ENCODE data around the gene TNFRSF6B.

The TNFRSF6B gene

GRCh38 chr20:63686492-63687321, 9.7 kb upstream of the TNFRSF6B start:
- peak; percentile 59 for DNase-seq

GRCh38 chr20:63687419-63688178, 8.9 kb upstream of the TNFRSF6B start:
- DNase-seq: no peak

GRCh38 chr20:63688228-63689045, 8.0 kb upstream of the TNFRSF6B start:
- DNase-seq: no peak

- no peak for DNase-seq
Measured at GRCh38 chr20:63689046-63690002, 7.1 kb upstream of the TNFRSF6B start.

- DNase-seq: no peak
Measured at GRCh38 chr20:63690003-63690897, 6.2 kb upstream of the TNFRSF6B start.

- DNase-seq: no peak
Measured at GRCh38 chr20:63690898-63691710, 5.3 kb upstream of the TNFRSF6B start.

GRCh38 chr20:63691711-63692435, 4.6 kb upstream of the TNFRSF6B start:
- no peak for DNase-seq

GRCh38 chr20:63692436-63693082, 3.9 kb upstream of the TNFRSF6B start:
- no peak for DNase-seq

- no peak for DNase-seq
Measured at GRCh38 chr20:63693083-63693732, 3.2 kb upstream of the TNFRSF6B start.

GRCh38 chr20:63693733-63694583, 2.5 kb upstream of the TNFRSF6B start:
- DNase-seq: no peak

- DNase-seq: no peak
Measured at GRCh38 chr20:63694584-63695423, 1.6 kb upstream of the TNFRSF6B start.

- no peak for DNase-seq
Measured at GRCh38 chr20:63695424-63696305, 787 bp upstream of the TNFRSF6B start.

GRCh38 chr20:63696306-63696627, 185 bp upstream of the TNFRSF6B start:
- DNase-seq: peak; percentile 28

- no peak for DNase-seq
Measured at GRCh38 chr20:63697357-63697867, 960 bp downstream of the TNFRSF6B start.

- no peak for DNase-seq
Measured at GRCh38 chr20:63697868-63698545, 1.6 kb downstream of the TNFRSF6B start.
